Skeletal muscle cell (primary cell): Measurements from ENCODE around the gene ZMAT5.

Experiments
- DNase-seq: peaks from one replicate; pipeline ENCODE4 v3.0.0-alpha.2; 2010; ENCODE audit warnings: low read depth
- H3K4me3 ChIP-seq: 2 replicates; pipeline ENCODE4 v1.5.1; 2011; ENCODE audit warnings: low read depth, mild to moderate bottlenecking, control low read depth, low read length, moderate library complexity

ZMAT5 gene

DNA sequence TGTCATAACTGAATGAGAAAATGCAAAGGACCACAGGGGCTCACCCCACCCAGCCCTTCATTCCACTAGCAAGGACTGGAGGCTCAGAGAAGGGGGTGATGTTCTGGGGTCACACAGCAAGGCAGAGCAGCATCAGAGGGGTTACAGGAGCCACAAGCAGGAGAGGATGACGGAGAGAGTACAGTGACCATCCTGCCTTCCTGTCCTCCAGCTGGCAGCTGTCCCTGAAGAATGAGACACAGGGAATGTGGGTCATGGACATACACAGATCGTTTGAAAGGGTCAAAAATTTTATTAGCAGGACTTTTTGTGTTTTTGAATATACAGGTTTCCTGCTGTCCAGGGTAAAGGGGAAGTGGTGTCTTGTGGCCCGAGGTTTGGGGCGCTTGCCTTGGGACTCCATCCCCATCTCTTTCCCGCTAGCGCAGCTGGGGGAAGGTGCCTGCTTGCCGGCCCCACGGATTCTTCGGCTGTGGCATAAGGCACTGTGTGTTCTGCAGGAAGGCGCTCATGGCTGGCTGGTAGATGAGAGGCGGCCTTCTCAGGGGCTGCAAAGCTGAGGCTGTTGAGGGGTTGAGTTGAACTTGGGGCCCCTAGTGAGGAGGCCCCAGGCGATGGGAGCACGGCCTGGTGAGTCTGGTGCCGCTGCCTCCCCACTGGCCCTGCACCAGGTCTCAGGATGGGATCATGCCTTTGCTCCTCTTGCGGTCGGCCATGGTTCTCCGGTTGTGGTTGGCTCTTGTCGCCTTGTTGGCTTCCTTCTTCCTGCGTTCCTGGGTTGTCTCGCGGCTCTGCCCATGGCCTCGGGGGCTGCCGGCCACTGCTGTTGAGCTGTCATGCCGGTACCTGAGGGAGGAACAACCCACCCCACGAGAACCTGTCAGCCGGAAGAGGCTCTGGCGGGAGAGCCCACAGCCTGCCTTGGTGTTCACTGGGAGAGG is 21.8 kb upstream of the ZMAT5 start:
- DNase-seq, result no peak

DNA sequence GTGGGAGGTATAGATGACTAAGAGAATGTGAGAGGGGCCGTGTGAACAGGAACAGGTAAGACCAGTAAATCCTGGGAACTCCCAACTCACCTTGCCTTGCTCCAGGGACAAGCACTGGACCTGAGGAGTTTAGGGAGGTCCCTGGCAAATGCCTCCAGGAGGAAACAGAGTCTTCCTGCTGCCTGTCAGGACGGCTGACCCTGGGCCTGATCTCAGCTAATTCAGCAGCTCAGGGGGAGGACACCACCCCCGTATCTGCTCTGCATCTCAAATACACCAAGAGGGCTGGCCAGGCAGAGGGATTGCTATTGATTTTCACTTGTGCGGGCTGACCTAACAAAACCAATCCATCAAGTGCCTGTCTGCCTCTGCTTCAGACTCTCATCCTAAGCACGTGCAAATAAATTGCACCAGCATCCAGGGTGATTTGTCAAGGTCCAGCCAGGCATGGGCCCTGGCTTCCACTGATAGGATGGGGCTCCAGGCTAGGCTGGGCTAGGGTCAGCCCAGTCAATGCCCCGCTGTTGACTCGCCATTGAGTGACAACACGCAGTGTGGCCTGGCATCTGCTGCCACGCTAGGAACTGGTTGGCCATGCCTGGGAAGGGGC is 20.7 kb upstream of the ZMAT5 start:
- no peak overlapping the region for H3K4me3 ChIP-seq
- no peak for DNase-seq

More for the DNA sequence above, 21.8 kb upstream of the ZMAT5 start:
- no peak overlapping the region for H3K4me3 ChIP-seq

DNA sequence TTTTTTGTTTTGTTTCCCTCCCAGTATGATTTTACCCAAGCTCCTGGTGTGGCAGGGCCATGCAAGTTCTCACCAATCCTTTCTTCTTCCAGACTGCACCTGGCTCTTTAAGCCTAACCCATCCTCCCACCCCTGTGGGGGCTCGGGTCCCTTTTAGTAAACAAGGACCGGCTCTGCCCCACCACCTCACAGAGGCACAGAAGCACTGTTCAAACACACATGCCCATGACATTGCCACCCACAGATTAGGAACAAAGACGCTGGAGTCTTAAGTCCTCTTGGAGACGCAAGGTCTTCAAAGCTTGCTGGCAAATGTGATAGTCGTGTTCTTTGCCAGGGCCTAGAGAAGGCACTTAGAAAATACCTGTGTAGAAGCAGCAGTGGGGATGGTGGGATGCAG is 19.2 kb upstream of the ZMAT5 start:
- no peak for DNase-seq
- H3K4me3 ChIP-seq, result no peak overlapping the region

DNA sequence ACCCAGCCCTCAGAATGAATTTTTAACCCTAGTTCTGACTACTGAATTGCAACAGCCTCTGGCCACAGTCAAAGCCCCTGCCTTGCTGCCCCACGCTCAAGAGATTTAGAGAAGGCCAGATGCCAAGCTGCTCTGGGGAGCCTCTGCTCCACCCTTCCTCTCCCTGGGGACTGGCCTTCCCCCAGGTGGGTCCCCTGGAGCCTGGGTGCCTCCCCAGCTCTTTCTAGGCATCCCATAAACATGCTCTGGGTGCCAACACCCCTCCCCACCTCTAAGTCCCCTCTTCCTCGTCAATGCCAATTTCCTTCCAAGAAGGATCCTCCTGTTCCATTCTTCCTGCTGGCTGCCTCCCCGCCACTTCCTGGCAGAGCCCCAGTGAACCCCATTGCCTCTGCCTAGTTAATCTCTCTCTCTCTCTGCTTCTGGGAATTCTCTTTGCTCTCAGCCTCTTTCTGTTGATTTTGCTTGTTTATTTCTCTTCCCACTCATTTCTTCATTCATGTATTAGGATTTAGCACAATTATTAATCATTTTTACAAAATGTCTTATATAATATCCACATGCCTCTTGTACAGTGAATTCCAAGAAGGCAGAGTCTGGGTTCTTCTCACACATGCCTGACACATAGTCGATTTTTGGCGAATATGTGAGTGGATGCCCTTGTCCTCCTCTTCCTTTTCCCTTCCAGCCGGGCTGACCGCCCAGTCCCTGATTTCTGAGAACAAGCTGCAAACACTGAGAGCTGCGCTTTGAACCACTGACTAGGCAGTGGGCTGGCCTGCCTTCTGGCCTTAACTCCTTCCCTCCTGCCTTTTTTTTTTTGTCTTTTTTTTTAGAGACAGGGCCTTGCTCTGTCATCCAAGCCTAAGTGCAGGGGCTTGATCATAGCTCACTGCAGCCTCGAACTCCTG is 17.9 kb upstream of the ZMAT5 start:
- DNase-seq, result no peak

DNA sequence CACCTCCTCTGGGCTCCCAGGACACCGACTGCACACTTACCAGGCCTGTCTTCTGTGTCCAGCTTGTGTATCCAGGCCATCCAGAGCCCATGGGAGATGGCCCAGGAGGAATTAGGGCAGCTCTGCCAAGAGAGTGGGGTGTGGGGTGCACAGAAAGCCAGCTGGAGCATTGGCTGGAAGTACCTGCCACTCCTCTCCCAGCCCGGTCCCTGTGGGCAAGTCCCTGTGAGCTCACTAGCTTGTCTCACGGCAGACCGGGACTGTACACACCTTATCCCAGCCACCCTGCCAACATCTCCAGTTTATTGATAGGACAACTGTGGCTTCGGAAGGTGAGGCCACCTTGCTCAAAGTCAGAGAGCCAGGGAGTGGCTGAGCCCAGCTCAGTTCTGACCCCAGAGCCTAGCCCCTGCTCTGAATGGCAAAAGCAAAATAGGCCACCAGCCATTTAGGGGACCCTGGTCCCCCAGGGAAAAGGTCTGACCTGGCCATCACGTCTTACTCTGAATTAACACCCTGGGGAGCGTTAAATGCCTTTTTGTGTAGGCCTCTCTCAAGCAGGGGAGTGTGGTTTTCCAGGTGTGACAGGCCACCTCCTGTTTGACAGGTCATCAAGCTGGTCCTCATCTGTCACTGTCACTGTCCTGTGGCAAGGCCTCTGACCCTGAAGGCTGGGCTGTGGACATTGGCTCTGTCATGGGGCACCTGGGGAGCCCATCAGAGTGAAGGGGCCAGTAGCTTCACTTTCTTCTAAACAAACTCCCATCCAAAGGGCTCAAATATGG is 15.4 kb upstream of the ZMAT5 start:
- DNase-seq, result no peak
- H3K4me3 ChIP-seq, result no peak overlapping the region

More for the DNA sequence above, 17.9 kb upstream of the ZMAT5 start:
- H3K4me3 ChIP-seq, result no peak overlapping the region

DNA sequence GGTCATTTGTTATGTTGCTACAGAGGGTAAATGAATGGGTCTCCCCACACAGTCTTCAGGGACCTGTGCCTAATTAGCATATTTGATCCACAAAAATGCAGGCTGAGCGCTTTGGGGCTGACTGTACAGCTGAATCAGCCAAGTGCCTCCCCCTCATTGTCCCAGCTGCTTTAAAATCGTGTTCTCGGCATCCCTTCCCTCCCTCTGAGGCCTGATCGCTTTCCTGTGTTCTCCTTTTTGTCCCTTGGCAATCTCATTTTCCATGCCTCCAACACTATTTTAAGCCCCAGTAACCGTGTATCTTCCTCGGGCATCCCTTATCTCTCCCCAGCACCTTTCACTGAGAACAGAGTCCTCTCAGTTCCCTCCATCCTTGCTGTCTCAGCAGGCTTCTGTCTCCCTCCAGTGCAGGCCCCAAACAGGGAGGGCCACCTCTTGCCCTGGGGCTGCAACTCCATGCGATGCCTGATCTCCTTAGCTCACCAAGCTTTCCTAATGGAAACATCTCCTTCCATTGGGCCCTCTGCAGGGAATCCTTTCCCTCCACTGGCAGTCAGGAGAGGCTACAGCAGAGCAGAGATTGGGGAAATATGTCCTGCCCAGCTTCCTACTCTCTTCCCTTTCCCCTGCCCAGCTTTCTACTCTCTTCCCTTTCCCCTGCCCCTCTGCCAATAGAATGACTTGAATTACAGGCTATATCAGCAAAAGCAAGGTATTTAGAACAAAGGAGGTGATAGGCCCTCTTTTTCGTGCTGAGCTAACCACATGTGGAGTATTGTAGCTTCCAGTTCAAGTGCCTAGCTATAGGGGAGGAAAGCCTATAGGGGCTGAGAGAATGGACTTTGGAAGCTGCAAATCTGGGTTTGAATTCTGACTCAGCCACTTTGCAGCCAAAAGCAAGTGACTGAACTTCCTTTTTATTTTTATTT is 14.2 kb upstream of the ZMAT5 start:
- peak; percentile 61 for DNase-seq
- H3K4me3 ChIP-seq, result no peak overlapping the region

DNA sequence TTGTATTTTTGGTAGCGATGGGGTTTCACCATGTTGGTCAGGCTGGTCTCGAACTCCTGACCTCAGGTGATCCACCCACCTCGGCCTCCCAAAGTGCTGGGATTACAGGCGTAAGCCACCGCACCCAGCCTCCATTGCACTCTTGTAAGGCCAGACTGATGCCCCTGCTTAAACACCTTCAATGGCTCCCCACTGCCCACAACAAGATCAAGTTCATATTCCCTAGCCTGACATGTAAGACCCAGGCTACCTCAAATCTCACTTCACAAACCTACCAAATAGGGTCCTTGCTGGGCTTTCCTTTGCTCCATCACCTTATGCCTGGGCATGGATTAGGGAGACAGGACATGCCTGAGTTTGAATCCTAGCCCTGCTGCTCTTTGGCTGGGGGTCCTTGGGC is 13.4 kb upstream of the ZMAT5 start:
- no peak for DNase-seq
- H3K4me3 ChIP-seq, result no peak overlapping the region

DNA sequence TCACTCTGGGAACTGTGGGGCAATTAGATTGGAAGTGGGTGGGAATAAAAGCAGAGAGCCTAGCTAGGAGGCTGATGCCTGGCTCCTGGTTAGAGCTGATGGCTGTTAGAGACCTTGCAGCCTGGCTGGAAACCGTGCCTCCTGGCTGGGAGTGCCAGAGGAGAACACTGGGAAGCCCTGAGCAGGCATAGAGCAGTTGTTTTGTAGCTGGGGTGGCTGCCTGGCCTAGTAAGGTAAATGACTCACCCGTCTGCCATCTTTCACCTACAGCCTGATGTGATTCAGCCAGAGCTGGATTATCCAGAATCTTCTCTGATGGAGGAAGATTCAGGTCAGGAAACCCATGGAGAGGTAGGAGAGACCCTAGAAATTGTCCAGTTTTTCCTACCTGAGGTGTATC is 6.4 kb upstream of the ZMAT5 start:
- peak; percentile 22 for DNase-seq
- H3K4me3 ChIP-seq, result no peak overlapping the region

DNA sequence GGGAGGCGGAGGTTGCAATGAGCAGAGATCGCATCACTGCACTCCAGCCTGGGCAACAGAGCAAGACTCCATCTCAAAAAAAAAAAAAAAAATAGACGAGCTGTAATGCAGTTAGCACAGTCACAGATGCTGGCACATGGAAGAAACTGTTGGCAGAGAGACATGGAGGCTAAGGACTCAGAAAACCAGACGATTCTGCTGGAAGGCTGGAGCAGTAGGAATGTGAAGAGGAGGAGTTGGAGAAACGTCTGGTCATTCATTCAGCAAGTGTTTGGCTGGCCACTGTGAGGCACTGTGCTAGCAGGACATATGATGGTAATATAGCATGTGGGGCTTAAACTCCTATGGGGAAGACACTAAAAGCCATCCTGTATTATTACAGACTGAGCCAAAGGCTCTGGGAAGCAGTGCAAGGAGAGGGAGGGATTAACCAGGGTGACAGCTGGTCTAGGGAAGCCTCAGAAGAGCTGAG is 5.4 kb upstream of the ZMAT5 start:
- no peak overlapping the region for H3K4me3 ChIP-seq
- peak; percentile 39 for DNase-seq

DNA sequence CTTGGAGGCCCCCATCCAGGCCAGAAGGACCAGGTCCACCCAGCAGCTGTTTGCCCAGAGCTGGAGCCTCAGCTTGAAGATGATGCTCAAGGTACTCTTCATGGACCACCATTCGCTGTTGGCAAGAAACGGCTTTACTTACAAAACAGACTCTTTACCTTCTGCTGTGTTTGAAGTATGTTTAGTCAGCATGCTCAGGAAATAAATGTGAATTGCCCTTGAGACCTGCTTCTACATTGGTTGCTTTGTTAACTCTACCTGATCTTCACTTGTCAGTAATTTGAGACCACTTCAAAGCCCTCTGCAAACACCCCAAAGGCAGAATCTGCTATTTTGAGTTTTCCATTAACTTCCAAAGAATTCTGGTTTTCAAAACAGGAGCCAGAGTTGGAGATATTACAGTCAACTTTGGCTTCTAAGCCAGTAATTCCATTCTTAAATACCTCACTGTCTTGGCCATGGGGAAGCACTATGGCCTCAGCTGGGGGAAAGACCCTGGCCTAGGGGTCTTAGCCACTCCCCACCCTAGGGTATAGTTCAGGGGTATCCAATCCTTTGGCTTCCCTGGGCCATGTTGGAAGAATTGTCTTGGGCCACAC is 3.0 kb upstream of the ZMAT5 start:
- DNase-seq, result no peak
- H3K4me3 ChIP-seq, result no peak overlapping the region

DNA sequence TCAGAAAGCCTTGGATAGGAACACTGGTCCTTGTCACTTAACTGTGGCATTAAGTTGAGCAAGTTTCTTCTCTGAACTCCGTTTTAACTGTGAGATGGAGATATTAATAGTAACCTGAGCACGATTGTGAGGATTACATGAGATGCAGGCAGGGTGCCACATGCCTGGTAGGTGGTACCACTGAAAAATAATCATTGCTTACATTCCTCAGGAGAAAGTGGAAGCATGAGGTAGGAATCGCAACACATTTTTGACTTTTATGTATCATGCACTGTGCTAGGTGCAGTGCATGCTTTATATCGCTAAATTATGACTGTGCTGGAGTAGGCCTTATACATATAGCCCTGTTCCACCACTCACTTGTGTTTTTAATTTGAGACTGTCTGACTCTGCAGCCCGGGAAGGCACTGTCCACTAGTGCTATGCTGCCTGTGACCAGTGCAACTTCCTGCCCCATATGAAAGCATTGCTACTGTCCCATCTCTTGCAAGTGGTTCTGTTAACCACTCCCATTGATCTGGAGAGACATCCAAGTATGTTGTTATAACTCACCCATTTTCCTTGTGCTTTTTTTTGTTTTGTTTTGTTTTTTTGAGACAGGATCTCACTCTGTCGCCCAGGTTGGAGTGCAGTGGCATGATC is 1.4 kb upstream of the ZMAT5 start:
- H3K4me3 ChIP-seq, result peak overlapping the region; percentile 75
- no peak for DNase-seq

DNA sequence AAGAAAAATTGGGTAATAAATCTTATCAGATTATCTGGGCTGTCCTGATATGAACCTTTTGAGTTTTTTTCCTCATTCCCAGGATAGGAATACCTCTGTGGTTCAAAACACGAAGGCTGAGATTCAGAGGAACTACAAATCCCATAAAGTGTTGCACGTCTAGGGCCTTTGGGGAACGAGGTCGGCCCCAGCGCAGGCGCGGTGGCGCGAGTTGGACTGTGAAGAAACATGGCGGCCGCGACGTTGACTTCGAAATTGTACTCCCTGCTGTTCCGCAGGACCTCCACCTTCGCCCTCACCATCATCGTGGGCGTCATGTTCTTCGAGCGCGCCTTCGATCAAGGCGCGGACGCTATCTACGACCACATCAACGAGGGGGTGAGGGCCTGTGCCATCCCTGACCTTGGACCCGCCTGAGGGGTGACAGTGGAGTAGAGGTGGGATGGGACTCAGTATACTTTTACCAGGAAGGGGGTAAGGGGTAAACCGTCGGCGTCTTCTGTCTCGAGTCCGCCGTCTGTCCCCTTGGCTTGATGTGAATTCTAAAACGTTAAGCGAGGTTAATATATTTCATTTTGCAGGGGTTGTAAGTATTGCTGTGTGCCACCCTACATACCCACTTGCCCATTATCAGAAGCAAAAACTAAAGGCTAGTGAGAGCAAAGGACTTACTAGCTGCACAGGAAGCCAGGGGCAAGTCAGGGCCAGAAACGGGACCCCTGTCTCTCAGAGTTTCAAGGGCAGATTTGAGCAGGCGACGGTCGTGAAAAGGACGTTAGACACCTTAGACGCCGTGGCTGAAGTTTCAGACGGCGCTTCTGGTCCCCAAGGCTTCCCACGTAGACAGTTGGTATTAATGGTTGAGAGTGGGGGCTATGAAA is 604 bp upstream of the ZMAT5 start, which contains the start of gene UQCR10:
UQCR10 (plus strand) TSS at position 199 of the 881 bp plus-strand sequence; CDS start at position 229, 30 bp downstream.
- DNase-seq, result peak; percentile 61
- peak within 1 kb of the TSS; percentile 75 for H3K4me3 ChIP-seq

DNA sequence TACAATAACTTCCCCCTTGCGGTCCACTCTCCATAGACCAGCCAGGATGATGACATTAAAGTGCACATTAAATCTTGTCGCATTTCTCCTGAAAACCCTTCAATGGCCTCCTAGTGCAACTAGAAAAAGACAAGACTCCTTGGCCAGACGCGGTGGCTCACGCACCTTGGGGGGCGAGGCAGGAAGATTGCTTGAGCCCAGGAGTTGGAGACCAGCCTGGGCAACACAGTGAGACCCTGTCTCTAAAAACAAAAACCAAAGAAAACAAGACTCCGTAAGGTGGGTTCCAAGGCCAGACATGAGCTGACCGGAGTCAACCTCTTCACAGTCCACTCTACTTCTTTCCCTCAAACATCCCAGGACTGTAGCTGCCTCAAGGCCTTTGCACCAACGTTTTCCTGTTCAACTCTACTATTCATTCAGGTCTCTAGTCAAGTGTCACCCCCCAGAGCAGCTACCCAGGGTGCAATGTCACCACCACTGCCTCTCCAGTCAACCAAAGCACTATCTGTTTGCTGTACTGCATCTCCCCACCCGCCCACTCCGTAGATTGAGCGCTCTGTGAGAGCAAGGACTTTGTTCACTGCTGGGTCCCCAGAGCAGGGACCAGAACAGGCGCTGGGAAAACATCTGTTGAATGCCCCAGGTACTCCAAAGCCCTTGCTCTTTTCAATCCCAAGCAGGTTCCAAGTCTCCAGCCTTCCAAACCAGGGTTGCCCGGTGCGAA is 739 bp downstream of the ZMAT5 start:
- no peak for DNase-seq
- peak overlapping the region; percentile 75 for H3K4me3 ChIP-seq

DNA sequence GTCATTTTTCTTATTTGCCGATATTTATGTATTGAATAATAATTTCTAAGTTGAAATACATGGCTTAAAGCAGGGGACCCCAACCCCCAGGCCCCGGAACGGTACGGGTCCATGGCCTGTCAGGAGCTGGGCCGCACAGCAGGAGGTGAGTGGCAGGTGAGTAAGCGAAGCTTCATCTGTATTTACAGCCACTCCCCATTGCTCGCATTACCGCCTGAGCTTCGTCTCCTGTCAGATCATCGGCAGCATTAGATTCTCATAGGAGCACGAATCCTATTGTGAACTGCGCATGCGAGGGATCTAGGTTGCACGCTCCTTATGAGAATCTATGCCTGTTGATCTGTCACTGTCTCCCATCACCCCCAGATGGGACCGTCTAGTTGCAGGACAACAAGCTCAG is 4.5 kb downstream of the ZMAT5 start:
- H3K4me3 ChIP-seq, result no peak overlapping the region
- DNase-seq, result no peak

DNA sequence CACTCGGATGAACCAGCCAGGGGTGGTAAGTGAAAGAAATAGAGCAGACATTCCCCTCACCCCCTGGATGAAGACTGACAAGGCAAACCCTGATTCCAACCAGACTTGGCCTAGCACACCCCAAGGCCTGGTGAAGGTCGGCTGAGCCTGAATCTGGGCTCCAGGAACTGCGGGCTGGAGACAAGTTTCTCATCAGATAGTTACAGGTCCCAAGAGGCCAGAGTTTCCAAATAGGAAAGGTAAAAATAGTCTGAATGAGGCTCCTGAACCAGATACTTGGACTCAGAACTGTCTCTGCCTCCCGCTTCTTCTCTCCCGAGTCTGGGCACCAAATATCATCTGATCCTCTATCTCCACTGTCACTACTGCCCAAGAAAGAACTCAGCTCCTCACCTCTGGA is 7.8 kb downstream of the ZMAT5 start:
- DNase-seq, result no peak
- no peak overlapping the region for H3K4me3 ChIP-seq
